Measurements from ENCODE around the gene TACC2. TPM values are rescaled to one million over a fixed set of nuclear protein-coding genes. Genes with fewer than 3 reads are reported as not detected.

TACC2 gene
- total RNA-seq, 2 experiments from 2014 or later = not detected

DNA sequence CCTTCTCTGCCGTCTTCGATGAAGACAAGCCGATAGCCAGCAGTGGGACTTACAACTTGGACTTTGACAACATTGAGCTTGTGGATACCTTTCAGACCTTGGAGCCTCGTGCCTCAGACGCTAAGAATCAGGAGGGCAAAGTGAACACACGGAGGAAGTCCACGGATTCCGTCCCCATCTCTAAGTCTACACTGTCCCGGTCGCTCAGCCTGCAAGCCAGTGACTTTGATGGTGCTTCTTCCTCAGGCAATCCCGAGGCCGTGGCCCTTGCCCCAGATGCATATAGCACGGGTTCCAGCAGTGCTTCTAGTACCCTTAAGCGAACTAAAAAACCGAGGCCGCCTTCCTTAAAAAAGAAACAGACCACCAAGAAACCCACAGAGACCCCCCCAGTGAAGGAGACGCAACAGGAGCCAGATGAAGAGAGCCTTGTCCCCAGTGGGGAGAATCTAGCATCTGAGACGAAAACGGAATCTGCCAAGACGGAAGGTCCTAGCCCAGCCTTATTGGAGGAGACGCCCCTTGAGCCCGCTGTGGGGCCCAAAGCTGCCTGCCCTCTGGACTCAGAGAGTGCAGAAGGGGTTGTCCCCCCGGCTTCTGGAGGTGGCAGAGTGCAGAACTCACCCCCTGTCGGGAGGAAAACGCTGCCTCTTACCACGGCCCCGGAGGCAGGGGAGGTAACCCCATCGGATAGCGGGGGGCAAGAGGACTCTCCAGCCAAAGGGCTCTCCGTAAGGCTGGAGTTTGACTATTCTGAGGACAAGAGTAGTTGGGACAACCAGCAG, 221.7 kb downstream of the TACC2 start:
- Histone ChIP-seq H3K27ac (ENCODE audit: low read depth, low read length, poor library complexity, severe bottlenecking) (no peak overlapping the region), H3K79me2 (ENCODE audit: insufficient read depth, low read depth, low read length) (no peaks in the 10 kb centered on the region), H3K36me3 (ENCODE audit: insufficient read depth, low read length) (no peaks in the 10 kb centered on the region), H3K9me2 (ENCODE audit: insufficient read depth, low read length) (no peaks in the 10 kb centered on the region), H2AFZ (ENCODE audit: low read length) (no peak overlapping the region), H4K20me1 (ENCODE audit: insufficient read depth, low read length) (no peaks in the 10 kb centered on the region), H3K4me1 (ENCODE audit: insufficient read depth, low read length, poor library complexity, severe bottlenecking) (no peaks in the 10 kb centered on the region), H3K4me2 (ENCODE audit: low read length) (no peak overlapping the region), H3K9me3 (ENCODE audit: low read length) (no peaks in the 10 kb centered on the region), H3K4me3 (ENCODE audit: low read depth, low read length, poor library complexity, severe bottlenecking) (no peak overlapping the region)
- POLR2A ChIA-PET = no interaction called here
- no TSS peak for BruUV-seq (replicated peaks)
- TF ChIP-seq, protein P1, sequence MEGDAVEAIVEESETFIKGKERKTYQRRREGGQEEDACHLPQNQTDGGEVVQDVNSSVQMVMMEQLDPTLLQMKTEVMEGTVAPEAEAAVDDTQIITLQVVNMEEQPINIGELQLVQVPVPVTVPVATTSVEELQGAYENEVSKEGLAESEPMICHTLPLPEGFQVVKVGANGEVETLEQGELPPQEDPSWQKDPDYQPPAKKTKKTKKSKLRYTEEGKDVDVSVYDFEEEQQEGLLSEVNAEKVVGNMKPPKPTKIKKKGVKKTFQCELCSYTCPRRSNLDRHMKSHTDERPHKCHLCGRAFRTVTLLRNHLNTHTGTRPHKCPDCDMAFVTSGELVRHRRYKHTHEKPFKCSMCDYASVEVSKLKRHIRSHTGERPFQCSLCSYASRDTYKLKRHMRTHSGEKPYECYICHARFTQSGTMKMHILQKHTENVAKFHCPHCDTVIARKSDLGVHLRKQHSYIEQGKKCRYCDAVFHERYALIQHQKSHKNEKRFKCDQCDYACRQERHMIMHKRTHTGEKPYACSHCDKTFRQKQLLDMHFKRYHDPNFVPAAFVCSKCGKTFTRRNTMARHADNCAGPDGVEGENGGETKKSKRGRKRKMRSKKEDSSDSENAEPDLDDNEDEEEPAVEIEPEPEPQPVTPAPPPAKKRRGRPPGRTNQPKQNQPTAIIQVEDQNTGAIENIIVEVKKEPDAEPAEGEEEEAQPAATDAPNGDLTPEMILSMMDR (conservative IDR thresholded peaks at IDR 0.05; ENCODE audit: low read length) = no peak
- TF ChIP-seq EZH2phosphoT487 (IDR thresholded peaks at IDR 0.05; ENCODE audit: borderline replicate concordance, low read depth, low read length) = no peak
- no peak for DNase-seq (ENCODE audit: low spot score)
- CTCF ChIA-PET (ENCODE audit: unreplicated experiment) = no interaction called here
- intact Hi-C loops (cut with micrococcal nuclease; ENCODE audit: unreplicated experiment) = no loop called here

DNA sequence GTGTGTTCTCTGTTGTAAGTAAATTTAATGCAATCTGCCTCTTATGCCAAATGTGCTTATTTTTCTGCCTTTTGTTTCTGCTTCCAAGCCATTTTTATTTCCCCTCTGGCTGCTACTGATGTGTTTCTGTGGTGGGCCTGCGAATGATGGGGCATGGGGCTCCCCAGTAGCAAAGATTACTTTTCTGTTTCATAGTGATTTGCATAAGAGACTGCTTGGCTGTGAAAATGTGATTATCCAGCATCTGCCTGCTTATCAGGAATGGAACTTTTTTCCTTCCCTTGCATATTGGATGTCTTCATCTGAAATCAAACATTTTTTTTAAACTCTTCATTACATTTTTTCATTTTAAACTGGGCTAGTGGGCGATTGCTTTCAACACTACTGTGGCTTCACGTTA, 224.4 kb downstream of the TACC2 start:
- intact Hi-C loops (cut with micrococcal nuclease; ENCODE audit: unreplicated experiment) = no loop called here
- Histone ChIP-seq H3K9me3 (ENCODE audit: low read length) (no peaks in the 10 kb centered on the region), H3K79me2 (ENCODE audit: insufficient read depth, low read depth, low read length) (no peaks in the 10 kb centered on the region), H3K4me1 (ENCODE audit: insufficient read depth, low read length, poor library complexity, severe bottlenecking) (no peaks in the 10 kb centered on the region), H3K9me2 (ENCODE audit: insufficient read depth, low read length) (no peaks in the 10 kb centered on the region), H2AFZ (ENCODE audit: low read length) (no peak overlapping the region), H3K27ac (ENCODE audit: low read depth, low read length, poor library complexity, severe bottlenecking) (no peak overlapping the region), H3K36me3 (ENCODE audit: insufficient read depth, low read length) (no peaks in the 10 kb centered on the region), H3K4me3 (ENCODE audit: low read depth, low read length, poor library complexity, severe bottlenecking) (no peak overlapping the region), H4K20me1 (ENCODE audit: insufficient read depth, low read length) (no peaks in the 10 kb centered on the region), H3K4me2 (ENCODE audit: low read length) (no peak overlapping the region)
- CTCF ChIA-PET (ENCODE audit: unreplicated experiment) = no interaction called here
- no peak for DNase-seq (ENCODE audit: low spot score)
- POLR2A ChIA-PET = interaction anchor here (0.6 kb wide), 1 partner anchor 1871 kb away, joined by 4 read pairs; no protein-coding TSS in a partner anchor
- TF ChIP-seq EZH2phosphoT487 (IDR thresholded peaks at IDR 0.05; ENCODE audit: borderline replicate concordance, low read depth, low read length) = no peak
- TF ChIP-seq, protein P1 (conservative IDR thresholded peaks at IDR 0.05; ENCODE audit: low read length) = no peak
- BruUV-seq (replicated peaks) = no TSS peak

- intact Hi-C loops (cut with micrococcal nuclease; ENCODE audit: unreplicated experiment) = no loop called here
- TF ChIP-seq, protein P1 (conservative IDR thresholded peaks at IDR 0.05; ENCODE audit: low read length) = no peak
- no peak for TF ChIP-seq EZH2phosphoT487 (IDR thresholded peaks at IDR 0.05; ENCODE audit: borderline replicate concordance, low read depth, low read length)
- H4K20me1 ChIP-seq (ENCODE audit: insufficient read depth, low read length) = no peaks in the 10 kb centered on the region
- H3K79me2 ChIP-seq (ENCODE audit: insufficient read depth, low read depth, low read length) = no peaks in the 10 kb centered on the region
- H2AFZ ChIP-seq (ENCODE audit: low read length) = no peak overlapping the region
- H3K4me1 ChIP-seq (ENCODE audit: insufficient read depth, low read length, poor library complexity, severe bottlenecking) = no peaks in the 10 kb centered on the region
- CTCF ChIA-PET (ENCODE audit: unreplicated experiment) = no interaction called here
- no peaks in the 10 kb centered on the region for H3K9me3 ChIP-seq (ENCODE audit: low read length)
- no peak overlapping the region for H3K4me3 ChIP-seq (ENCODE audit: low read depth, low read length, poor library complexity, severe bottlenecking)
- H3K27ac ChIP-seq (ENCODE audit: low read depth, low read length, poor library complexity, severe bottlenecking) = no peak overlapping the region
- H3K4me2 ChIP-seq (ENCODE audit: low read length) = no peak overlapping the region
- H3K36me3 ChIP-seq (ENCODE audit: insufficient read depth, low read length) = no peaks in the 10 kb centered on the region
- POLR2A ChIA-PET = no interaction called here
- BruUV-seq (replicated peaks) = no TSS peak
- DNase-seq (ENCODE audit: low spot score) = no peak
- H3K9me2 ChIP-seq (ENCODE audit: insufficient read depth, low read length) = no peaks in the 10 kb centered on the region
Measured at GRCh38 chr10:122213766-122214165, 224.8 kb downstream of the TACC2 start.

Measured in OCI-LY7 (cell line).